Measurements from ENCODE around the gene PHLDB1. TPM values are rescaled to one million over a fixed set of nuclear protein-coding genes. Genes with fewer than 3 reads are reported as not detected.
"Not testable (repeated sequence)": the region's sequence is repeated elsewhere in the genome, so short reads cannot be mapped to it uniquely, and the experiment has no call there.

Gene PHLDB1
- total and polyA plus RNA-seq, 11 donors: 86.0 to 129 (median 113) TPM

- intact Hi-C loops (cut with DNase I): loop anchor here in 4 of 10 donors (2.0 to 5.0 kb wide), 3 partner anchors 32 to 49 kb away; partner anchors contain the start of gene PHLDB1 (in 2 of the 4)
- WGBS, 4 donors: 2 to 3% (median 2%) methylated on average over 10 of the region's 10 CpGs
- Histone ChIP-seq H3K4me3 (peak overlapping the region; percentile 55 to 100 (median 93)), H3K4me1 (peaks cover 0 to 57% (median 40%) of the 10 kb centered on the region in 12 donors), H3K9me3 (no peaks in the 10 kb centered on the region), H3K27ac (peak overlapping the region; percentile 90 to 99 (median 98)), H3K36me3 (peaks cover 0 to 8% (median 0%) of the 10 kb centered on the region in 9 donors), H3K27me3 (no peaks in the 10 kb centered on the region)
- peak in 3 of 4 donors; percentile 24 to 45 (median 27) for ATAC-seq
- DNase-seq: no peak
- no peak for TF ChIP-seq POLR2A (IDR thresholded peaks at IDR 0.05)
- no peak for TF ChIP-seq CTCF (IDR thresholded peaks at IDR 0.05)
Measured at GRCh38 chr11:118572981-118573550, 34.3 kb upstream of the PHLDB1 start.

GRCh38 chr11:118574636-118575035, 32.8 kb upstream of the PHLDB1 start:
- 82 to 91% (median 90%) methylated on average over 7 of the region's 7 CpGs for WGBS, 4 donors
- peak overlapping the region in 8 of 12 donors; percentile 2 to 100 (median 79) for H3K4me3 ChIP-seq
- TF ChIP-seq POLR2A (IDR thresholded peaks at IDR 0.05) (no peak), CTCF (IDR thresholded peaks at IDR 0.05) (no peak)
- H3K27me3 ChIP-seq: no peaks in the 10 kb centered on the region
- H3K27ac ChIP-seq: no peak overlapping the region
- H3K4me1 ChIP-seq: peaks cover 0 to 72% (median 46%) of the 10 kb centered on the region in 12 donors
- ATAC-seq (no peak), DNase-seq (no peak)
- peaks cover 0 to 10% (median 0%) of the 10 kb centered on the region in 9 donors for H3K36me3 ChIP-seq
- H3K9me3 ChIP-seq: no peaks in the 10 kb centered on the region
- intact Hi-C loops (cut with DNase I): loop anchor here in 3 of 10 donors (5.0 kb wide), 2 partner anchors 33 to 48 kb away; partner anchors contain the start of gene PHLDB1 (in 2 of the 3)

GRCh38 chr11:118577995-118578394, 29.4 kb upstream of the PHLDB1 start:
- H3K4me3 ChIP-seq; intact Hi-C loops (cut with DNase I); H3K9me3 ChIP-seq; DNase-seq; ATAC-seq; H3K27me3 ChIP-seq; H3K27ac ChIP-seq: not testable (repeated sequence)
- Histone ChIP-seq H3K4me1 (peaks cover 0 to 83% (median 54%) of the 10 kb centered on the region in 12 donors), H3K36me3 (peaks cover 0 to 44% (median 19%) of the 10 kb centered on the region in 9 donors)

GRCh38 chr11:118581057-118581456, 26.4 kb upstream of the PHLDB1 start:
- Histone ChIP-seq H3K4me1 (peaks cover 0 to 52% (median 28%) of the 10 kb centered on the region in 12 donors), H3K27me3 (no peaks in the 10 kb centered on the region), H3K27ac (peak overlapping the region in 11 of 12 donors; percentile 4 to 71 (median 44)), H3K4me3 (no peak overlapping the region), H3K36me3 (peaks cover 0 to 72% (median 49%) of the 10 kb centered on the region in 9 donors), H3K9me3 (no peaks in the 10 kb centered on the region)
- intact Hi-C loops (cut with DNase I): no loop called here
- ATAC-seq (peak in 2 of 4 donors; percentile 30 to 66), DNase-seq (no peak)
- TF ChIP-seq POLR2A (IDR thresholded peaks at IDR 0.05) (no peak), CTCF (IDR thresholded peaks at IDR 0.05) (no peak)
- 36 to 65% (median 54%) methylated on average over 6 of the region's 6 CpGs for WGBS, 4 donors

Data from heart left ventricle (tissue), 16 donors.